HepG2 (cell line): Measurements from ENCODE around the gene DEFB124. TPM values are rescaled to one million over a fixed set of nuclear protein-coding genes. Genes with fewer than 3 reads are reported as not detected.

Experiments
- FIP1L1 ChIP-seq: fragments of 200-400 bp; formaldehyde crosslinking; IDR thresholded peaks from 2 replicates; pipeline ENCODE4 v1.6.1; 2018; ENCODE audit warnings: low read depth, mild to moderate bottlenecking, low read length, moderate library complexity, borderline replicate concordance; ENCODE audit not compliant: insufficient read depth
- FOXK1 ChIP-seq: sonication (generic); formaldehyde crosslinking; IDR thresholded peaks from 2 replicates; pipeline ENCODE4 v1.4.0; 2020; ENCODE audit warnings: low read depth, missing genetic modification reagents, borderline replicate concordance
- HNF4A ChIP-seq: sonication (generic); formaldehyde crosslinking; IDR thresholded peaks from 2 replicates; pipeline ENCODE4 v1.4.0; 2020; ENCODE audit warnings: missing genetic modification reagents
- HNF4G ChIP-seq, 2 experiments: sonication (generic) in 1 of 2; formaldehyde crosslinking in 1 of 2; IDR thresholded peaks; 2 replicates each; pipeline versions ENCODE4 v1.4.0 to v1.6.1; 2011 to 2020; ENCODE audit warnings: borderline replicate concordance in 2 of 2, low read depth in 2 of 2, mild to moderate bottlenecking in 2 of 2, low read length in 1 of 2, missing genetic modification reagents in 1 of 2, moderate library complexity in 1 of 2
- JUND ChIP-seq: sonication (generic); formaldehyde crosslinking; IDR thresholded peaks from 2 replicates; pipeline ENCODE4 v1.8.0; 2022; ENCODE audit warnings: mild to moderate bottlenecking, missing genetic modification reagents
- KDM4B ChIP-seq: sonication (generic); formaldehyde crosslinking; IDR thresholded peaks from 2 replicates; pipeline ENCODE4 v1.4.0; 2020; ENCODE audit warnings: missing genetic modification reagents
- MED1 ChIP-seq: sonication (generic); formaldehyde crosslinking; IDR thresholded peaks from 2 replicates; pipeline ENCODE4 v1.4.0; 2020; ENCODE audit warnings: missing genetic modification reagents
- NR2F2 ChIP-seq: IDR thresholded peaks from 2 replicates; pipeline ENCODE4 v1.6.1; 2012; ENCODE audit warnings: low read depth, inconsistent platforms, borderline replicate concordance
- NR2F6 ChIP-seq, 2 experiments: IDR thresholded peaks; 2 replicates each; pipeline ENCODE4 v1.6.1; 2016; ENCODE audit warnings: antibody characterized with exemption in 1 of 2, mild to moderate bottlenecking in 1 of 2
- RFXAP ChIP-seq: sonication (generic); formaldehyde crosslinking; IDR thresholded peaks from 2 replicates; pipeline ENCODE4 v1.4.0; 2020; ENCODE audit warnings: missing genetic modification reagents, borderline replicate concordance
- SAP130 ChIP-seq: IDR thresholded peaks from 2 replicates; pipeline ENCODE4 v1.6.1; 2016; ENCODE audit warnings: low read depth
- SIN3A ChIP-seq: IDR thresholded peaks from 2 replicates; pipeline ENCODE4 v1.6.1; 2011; ENCODE audit warnings: low read depth, mild to moderate bottlenecking, control low read depth, low read length, borderline replicate concordance
- SOX6 ChIP-seq, 2 experiments: fragments of 450-650 bp in 1 of 2; sonication (generic) in 1 of 2; formaldehyde crosslinking in 1 of 2; IDR thresholded peaks; 2 replicates each; pipeline versions ENCODE4 v1.4.0 to v1.6.1; 2017 to 2020; ENCODE audit warnings: antibody characterized with exemption in 1 of 2, mild to moderate bottlenecking in 1 of 2, missing genetic modification reagents in 1 of 2
- XBP1 ChIP-seq: sonication (generic); formaldehyde crosslinking; IDR thresholded peaks from 2 replicates; pipeline ENCODE4 v1.5.0; 2020; ENCODE audit warnings: missing genetic modification reagents
- ZFAT ChIP-seq: sonication (generic); formaldehyde crosslinking; conservative IDR thresholded peaks from 2 replicates; pipeline ENCODE4 v1.8.1; 2023; ENCODE audit warnings: missing genetic modification reagents, inconsistent platforms
- ZFP36L2 ChIP-seq: sonication (generic); formaldehyde crosslinking; IDR thresholded peaks from 2 replicates; pipeline ENCODE4 v1.4.0; 2020; ENCODE audit warnings: missing genetic modification reagents
- ZNF468 ChIP-seq: sonication (generic); formaldehyde crosslinking; IDR thresholded peaks from 2 replicates; pipeline ENCODE4 v1.8.0; 2022; ENCODE audit warnings: mild to moderate bottlenecking, moderate library complexity, missing genetic modification reagents
- ZNF740 ChIP-seq: sonication (generic); formaldehyde crosslinking; IDR thresholded peaks from 2 replicates; pipeline ENCODE4 v1.4.0; 2020; ENCODE audit warnings: missing genetic modification reagents
- ZNF781 ChIP-seq: sonication (generic); formaldehyde crosslinking; IDR thresholded peaks from 2 replicates; pipeline ENCODE4 v1.5.1; 2020; ENCODE audit warnings: borderline replicate concordance, mild to moderate bottlenecking, missing genetic modification reagents; ENCODE audit errors: not compliant biosample characterization
- polyA plus RNA-seq, 8 experiments: library from polyadenylated mRNA; depleted of rRNA in 3 of 8; stranded (reverse) in 7 of 8; unstranded in 1 of 8; fragments of >200 nt; fragmentation: Illumina TruSeq in 4 of 8; extraction: Trizol in 4 of 8; gene quantifications; 2 replicates each; pipeline versions ENCODE4 v1.2.1 to v1.2.3, GENCODE V29; 2011 to 2016; ENCODE audit warnings: low read depth in 4 of 8, missing spikeins in 1 of 8, mixed read lengths in 1 of 8; ENCODE audit not compliant: insufficient read depth in 1 of 8
- total RNA-seq, 5 experiments: library from RNA; depleted of rRNA; stranded (reverse); fragments of >200 nt; fragmentation: Illumina TruSeq; extraction: Trizol; gene quantifications; 2 replicates each; pipeline ENCODE4 v1.2.3, GENCODE V29; 2016; ENCODE audit warnings: low read depth in 1 of 5
- TF ChIP-seq, protein P1 (sequence below): sonication (generic); formaldehyde crosslinking; IDR thresholded peaks from 2 replicates; pipeline ENCODE4 v1.5.0; 2020; ENCODE audit warnings: missing genetic modification reagents
- TF ChIP-seq, protein P2 (sequence below): sonication (generic); formaldehyde crosslinking; conservative IDR thresholded peaks from 2 replicates; pipeline ENCODE4 v1.4.0; 2020; ENCODE audit warnings: mild to moderate bottlenecking, missing genetic modification reagents, moderate library complexity
- TF ChIP-seq, protein P3 (sequence below): sonication (generic); formaldehyde crosslinking; IDR thresholded peaks from 2 replicates; pipeline ENCODE4 v1.5.0; 2020; ENCODE audit warnings: mild to moderate bottlenecking, missing genetic modification reagents, moderate library complexity

DEFB124 gene
- total and polyA plus RNA-seq, 2 of the 13 experiments (the other 11 are each of a cell fraction or from before 2014, with no cell fraction given) = not detected

DNA sequence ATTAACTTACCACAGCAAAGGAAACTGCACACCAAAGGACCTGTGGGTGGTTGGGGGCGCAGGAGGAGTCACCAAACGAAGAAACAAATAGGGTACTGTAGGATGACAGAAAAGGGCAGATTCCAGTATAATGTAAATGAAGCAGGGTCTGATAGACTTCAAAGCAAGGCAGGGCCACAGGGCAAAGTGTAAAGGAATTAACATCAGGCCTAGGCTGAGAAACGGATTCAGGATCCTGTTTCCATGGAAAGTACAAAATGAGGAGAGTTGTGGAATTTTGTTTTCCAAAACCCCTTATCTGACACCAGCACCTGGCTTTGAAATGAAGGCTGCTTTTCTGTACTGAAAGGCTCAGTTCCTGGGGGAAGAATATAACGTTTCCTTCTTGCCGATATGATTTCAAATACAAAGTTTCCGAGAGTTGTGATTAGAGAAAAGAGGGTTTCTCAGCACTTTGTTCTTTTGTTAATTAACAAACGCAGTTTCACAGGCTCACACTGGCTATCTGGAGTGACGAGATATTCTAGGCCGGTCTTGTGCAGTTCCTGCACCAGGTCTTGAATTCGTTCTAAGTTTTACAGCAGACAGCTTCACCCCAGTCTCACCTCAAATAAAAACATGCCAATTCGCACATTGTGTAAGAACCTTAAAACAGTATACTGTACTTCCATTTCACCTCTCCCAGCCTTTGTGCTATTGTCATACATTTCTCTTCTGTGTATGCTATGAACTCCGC lies 28.7 kb downstream of the DEFB124 start (continued):
- TF ChIP-seq, protein P1, sequence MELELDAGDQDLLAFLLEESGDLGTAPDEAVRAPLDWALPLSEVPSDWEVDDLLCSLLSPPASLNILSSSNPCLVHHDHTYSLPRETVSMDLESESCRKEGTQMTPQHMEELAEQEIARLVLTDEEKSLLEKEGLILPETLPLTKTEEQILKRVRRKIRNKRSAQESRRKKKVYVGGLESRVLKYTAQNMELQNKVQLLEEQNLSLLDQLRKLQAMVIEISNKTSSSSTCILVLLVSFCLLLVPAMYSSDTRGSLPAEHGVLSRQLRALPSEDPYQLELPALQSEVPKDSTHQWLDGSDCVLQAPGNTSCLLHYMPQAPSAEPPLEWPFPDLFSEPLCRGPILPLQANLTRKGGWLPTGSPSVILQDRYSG (CRISPR knock-in tag) = no peak
- TF ChIP-seq HNF4A (CRISPR knock-in tag) (peak; percentile 33; the same call in 1 of the 2 replicates), SAP130 (CRISPR knock-in tag) (0 out of 2 replicates have a peak, but pooled peaks have one; percentile 14), KDM4B (CRISPR knock-in tag) (no peak), RFXAP (CRISPR knock-in tag) (no peak), ZNF781 (CRISPR knock-in tag) (no peak), NR2F6 (IDR thresholded peaks at IDR 0.05) (0 out of 2 replicates have a peak, but pooled peaks have one; percentile 38), NR2F6 (CRISPR knock-in tag; IDR thresholded peaks at IDR 0.05) (peak; percentile 53; the same call in 1 of the 2 replicates), ZNF468 (no peak), ZFAT (CRISPR knock-in tag) (no peak), SOX6 (IDR thresholded peaks at IDR 0.05) (no peak), SOX6 (CRISPR knock-in tag; IDR thresholded peaks at IDR 0.05) (0 out of 2 replicates have a peak, but pooled peaks have one; percentile 24), SIN3A (no peak), NR2F2 (0 out of 2 replicates have a peak, but pooled peaks have one; percentile 13), MED1 (CRISPR knock-in tag) (no peak), HNF4G (IDR thresholded peaks at IDR 0.05; ENCODE audit: borderline replicate concordance, low read depth, low read length) (peak; percentile 41; the same call in 1 of the 2 replicates), HNF4G (CRISPR knock-in tag; IDR thresholded peaks at IDR 0.05; ENCODE audit: borderline replicate concordance, low read depth) (no peak), FOXK1 (no peak), XBP1 (CRISPR knock-in tag) (no peak), ZFP36L2 (no peak), FIP1L1 (no peak), ZNF740 (no peak), JUND (CRISPR knock-in tag) (no peak)
- TF ChIP-seq, protein P2, sequence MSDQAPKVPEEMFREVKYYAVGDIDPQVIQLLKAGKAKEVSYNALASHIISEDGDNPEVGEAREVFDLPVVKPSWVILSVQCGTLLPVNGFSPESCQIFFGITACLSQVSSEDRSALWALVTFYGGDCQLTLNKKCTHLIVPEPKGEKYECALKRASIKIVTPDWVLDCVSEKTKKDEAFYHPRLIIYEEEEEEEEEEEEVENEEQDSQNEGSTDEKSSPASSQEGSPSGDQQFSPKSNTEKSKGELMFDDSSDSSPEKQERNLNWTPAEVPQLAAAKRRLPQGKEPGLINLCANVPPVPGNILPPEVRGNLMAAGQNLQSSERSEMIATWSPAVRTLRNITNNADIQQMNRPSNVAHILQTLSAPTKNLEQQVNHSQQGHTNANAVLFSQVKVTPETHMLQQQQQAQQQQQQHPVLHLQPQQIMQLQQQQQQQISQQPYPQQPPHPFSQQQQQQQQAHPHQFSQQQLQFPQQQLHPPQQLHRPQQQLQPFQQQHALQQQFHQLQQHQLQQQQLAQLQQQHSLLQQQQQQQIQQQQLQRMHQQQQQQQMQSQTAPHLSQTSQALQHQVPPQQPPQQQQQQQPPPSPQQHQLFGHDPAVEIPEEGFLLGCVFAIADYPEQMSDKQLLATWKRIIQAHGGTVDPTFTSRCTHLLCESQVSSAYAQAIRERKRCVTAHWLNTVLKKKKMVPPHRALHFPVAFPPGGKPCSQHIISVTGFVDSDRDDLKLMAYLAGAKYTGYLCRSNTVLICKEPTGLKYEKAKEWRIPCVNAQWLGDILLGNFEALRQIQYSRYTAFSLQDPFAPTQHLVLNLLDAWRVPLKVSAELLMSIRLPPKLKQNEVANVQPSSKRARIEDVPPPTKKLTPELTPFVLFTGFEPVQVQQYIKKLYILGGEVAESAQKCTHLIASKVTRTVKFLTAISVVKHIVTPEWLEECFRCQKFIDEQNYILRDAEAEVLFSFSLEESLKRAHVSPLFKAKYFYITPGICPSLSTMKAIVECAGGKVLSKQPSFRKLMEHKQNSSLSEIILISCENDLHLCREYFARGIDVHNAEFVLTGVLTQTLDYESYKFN = peak; percentile 69
- TF ChIP-seq, protein P3, sequence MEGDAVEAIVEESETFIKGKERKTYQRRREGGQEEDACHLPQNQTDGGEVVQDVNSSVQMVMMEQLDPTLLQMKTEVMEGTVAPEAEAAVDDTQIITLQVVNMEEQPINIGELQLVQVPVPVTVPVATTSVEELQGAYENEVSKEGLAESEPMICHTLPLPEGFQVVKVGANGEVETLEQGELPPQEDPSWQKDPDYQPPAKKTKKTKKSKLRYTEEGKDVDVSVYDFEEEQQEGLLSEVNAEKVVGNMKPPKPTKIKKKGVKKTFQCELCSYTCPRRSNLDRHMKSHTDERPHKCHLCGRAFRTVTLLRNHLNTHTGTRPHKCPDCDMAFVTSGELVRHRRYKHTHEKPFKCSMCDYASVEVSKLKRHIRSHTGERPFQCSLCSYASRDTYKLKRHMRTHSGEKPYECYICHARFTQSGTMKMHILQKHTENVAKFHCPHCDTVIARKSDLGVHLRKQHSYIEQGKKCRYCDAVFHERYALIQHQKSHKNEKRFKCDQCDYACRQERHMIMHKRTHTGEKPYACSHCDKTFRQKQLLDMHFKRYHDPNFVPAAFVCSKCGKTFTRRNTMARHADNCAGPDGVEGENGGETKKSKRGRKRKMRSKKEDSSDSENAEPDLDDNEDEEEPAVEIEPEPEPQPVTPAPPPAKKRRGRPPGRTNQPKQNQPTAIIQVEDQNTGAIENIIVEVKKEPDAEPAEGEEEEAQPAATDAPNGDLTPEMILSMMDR (CRISPR knock-in tag) = peak; percentile 10; the same call in 1 of the 2 replicates
